CD1c-positive myeloid dendritic cell (primary cell): ENCODE measurements around the gene PIGR.

Experiments
- DNase-seq: peaks from one replicate; pipeline ENCODE4 v3.0.0-alpha.2; 2016; ENCODE audit errors: extremely low spot score

PIGR gene, protein sequence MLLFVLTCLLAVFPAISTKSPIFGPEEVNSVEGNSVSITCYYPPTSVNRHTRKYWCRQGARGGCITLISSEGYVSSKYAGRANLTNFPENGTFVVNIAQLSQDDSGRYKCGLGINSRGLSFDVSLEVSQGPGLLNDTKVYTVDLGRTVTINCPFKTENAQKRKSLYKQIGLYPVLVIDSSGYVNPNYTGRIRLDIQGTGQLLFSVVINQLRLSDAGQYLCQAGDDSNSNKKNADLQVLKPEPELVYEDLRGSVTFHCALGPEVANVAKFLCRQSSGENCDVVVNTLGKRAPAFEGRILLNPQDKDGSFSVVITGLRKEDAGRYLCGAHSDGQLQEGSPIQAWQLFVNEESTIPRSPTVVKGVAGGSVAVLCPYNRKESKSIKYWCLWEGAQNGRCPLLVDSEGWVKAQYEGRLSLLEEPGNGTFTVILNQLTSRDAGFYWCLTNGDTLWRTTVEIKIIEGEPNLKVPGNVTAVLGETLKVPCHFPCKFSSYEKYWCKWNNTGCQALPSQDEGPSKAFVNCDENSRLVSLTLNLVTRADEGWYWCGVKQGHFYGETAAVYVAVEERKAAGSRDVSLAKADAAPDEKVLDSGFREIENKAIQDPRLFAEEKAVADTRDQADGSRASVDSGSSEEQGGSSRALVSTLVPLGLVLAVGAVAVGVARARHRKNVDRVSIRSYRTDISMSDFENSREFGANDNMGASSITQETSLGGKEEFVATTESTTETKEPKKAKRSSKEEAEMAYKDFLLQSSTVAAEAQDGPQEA

DNA sequence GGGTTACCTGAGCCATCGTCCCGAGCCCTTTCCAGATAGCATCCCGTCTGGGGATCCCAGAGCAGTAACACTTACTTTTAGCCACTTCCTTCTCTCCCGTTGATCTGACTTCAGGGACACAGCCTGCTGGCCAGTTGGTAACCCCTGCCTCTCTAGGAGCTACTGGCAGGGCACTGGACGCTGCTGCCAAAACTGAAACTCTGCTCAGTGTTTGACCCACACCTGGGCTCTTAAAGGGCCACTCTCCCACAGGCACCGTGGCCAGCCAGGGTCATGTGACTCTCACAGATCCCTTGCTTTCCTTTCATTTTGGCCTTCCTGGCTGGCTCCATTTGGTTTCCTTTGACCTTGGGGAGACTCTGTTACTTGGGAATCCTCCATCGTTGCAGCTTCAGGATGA, at the start of gene PIGR:
TSS of gene PIGR (minus strand) at position 206 of the 400 bp plus-strand sequence. CDS start 5,935 bp downstream, outside the sequence.
- no peak for DNase-seq

GRCh38 chr1:206992790-206993189, 46.5 kb upstream of the PIGR start:
- DNase-seq = no peak

- no peak for DNase-seq
These were observed 41.6 kb upstream of the PIGR start for GRCh38 chr1:206987873-206988272.

DNA sequence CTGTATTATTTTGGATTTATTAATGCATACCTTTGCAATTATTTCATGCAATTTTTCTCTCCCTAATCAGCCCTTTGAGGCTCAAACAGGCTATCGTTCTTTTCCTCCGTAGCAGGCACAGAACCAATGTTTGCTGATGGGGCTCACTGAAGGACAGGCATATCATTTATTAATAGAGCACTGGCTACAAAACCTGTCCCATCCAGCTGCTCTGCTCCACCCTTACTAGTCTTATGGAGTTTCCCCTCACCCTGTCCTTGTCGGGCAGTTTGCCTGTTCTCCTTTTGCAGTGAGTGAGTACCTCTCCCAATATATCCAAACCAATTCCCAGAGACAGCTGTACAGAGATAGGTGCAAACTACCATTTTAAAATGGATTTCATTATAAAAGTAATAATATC, 40.6 kb upstream of the PIGR start:
- DNase-seq = no peak

GRCh38 chr1:206986402-206986801, 40.1 kb upstream of the PIGR start:
- DNase-seq = no peak

- no peak for DNase-seq
These were observed 39.0 kb upstream of the PIGR start for GRCh38 chr1:206985162-206985749.

GRCh38 chr1:206982216-206982615, 36.0 kb upstream of the PIGR start:
- peak; percentile 78 for DNase-seq

- no peak for DNase-seq
These were observed 33.2 kb upstream of the PIGR start for GRCh38 chr1:206979379-206980043.

DNA sequence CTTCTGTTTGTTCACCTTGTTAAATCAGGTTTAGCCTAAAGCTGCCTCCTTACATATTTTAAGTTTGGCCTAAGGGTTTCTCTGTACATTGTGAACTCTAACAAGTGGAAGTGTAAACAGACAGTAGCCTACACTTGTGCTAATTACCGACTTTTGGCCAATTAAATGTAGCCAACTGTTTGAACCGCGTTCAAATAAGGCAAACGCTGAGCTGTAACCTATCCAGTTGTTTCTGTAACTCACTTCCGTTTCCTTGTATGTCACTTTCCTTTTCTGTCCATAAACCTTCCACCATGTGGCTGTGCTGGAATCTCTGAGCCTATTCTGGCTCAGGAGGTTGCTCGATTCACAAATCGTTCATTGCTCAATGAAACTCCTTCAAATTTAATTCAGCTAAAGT, 32.0 kb upstream of the PIGR start:
- DNase-seq = no peak

GRCh38 chr1:206975306-206975705, 29.0 kb upstream of the PIGR start:
- DNase-seq = no peak

DNA sequence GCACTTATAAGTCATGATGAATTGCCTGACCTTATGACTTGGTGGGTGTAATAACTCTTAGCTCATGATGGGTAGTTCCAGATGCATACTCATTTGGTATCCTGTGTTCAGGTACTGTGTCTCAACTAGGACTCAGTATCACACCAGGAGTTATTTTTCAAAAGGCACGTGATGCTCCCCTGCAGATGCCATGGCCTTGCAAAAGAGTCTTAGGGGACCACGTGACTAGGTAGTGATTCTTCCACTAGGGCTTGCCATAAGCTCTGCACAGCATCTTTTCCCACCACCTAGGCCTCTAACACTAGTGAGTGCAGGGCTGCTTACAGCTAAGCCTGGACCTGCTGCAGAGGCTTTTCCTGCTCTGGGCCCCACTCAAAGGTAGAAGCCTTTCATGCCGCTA, 27.9 kb upstream of the PIGR start:
- no peak for DNase-seq

DNA sequence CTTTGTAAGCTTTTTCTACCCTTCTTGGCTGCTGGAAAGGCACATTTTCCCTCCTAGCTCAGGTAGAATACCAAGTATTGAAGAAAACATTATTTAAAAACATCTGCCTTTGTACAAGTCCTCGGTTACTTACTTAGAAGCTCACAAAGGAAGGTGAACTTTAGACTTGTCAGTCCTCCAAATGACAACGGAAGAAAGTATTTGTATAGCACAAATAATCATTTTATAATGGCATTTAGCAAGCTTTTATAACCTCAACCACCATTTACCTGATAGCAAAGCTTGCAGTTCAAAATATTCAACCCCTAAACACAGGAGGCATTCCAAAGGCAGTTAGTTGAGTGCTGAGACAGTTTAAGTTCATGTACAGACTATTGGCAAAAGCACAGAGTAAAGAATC, 26.5 kb upstream of the PIGR start:
- DNase-seq = no peak

DNA sequence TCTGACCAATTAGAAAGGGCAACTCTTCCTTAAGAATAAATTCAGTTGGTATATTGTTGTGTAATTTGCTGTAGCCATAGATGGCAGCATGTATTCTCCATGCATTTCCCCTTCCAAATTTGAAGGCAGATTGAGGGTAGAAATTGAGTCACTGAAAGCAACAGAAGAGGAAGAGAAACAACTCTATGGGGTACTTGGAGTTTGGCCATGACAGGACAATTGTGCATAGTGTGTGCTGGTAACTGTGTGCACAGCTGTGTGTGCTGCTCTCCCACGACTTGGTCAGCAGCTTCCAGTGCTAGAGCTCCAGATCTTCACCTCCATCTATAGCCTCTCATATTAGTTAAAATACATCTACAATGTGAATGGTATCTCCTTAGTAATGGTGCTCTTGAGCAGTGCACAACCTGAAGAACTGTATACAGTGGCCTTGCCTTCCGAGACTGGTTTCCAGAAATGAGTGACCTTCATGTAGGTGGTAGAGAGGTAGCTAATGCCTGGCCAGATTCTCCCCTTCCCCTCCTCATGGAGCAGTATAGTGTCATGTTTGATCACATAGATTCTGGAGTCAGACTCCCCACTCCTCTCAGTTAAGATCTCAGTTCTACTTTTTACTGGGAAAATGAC, 24.9 kb upstream of the PIGR start:
- peak; percentile 69 for DNase-seq

DNA sequence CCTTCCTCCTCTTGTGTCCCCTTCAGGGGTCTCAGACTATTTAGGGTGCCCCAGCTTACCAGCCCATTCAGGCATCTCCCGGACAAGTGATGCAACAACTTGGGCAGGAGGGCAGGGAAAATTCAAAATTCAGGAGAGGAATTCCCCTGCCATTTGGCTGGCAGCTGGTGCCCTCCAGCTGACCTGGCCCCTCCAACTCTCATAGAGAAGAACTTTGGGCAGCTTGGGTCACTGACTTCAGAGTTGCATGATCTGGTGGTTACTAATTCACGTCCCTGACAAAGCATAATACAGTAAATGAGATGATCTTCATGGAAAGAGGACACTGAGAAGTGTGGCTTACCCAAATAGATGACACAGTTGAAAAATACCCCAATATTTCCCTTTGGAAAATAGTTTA, 24.2 kb upstream of the PIGR start, which contains the start of gene FCAMR:
TSS of gene FCAMR (minus strand) at position 15 of the 400 bp plus-strand sequence. CDS start 335 bp downstream, outside the sequence.
- peak; percentile 29 for DNase-seq

DNA sequence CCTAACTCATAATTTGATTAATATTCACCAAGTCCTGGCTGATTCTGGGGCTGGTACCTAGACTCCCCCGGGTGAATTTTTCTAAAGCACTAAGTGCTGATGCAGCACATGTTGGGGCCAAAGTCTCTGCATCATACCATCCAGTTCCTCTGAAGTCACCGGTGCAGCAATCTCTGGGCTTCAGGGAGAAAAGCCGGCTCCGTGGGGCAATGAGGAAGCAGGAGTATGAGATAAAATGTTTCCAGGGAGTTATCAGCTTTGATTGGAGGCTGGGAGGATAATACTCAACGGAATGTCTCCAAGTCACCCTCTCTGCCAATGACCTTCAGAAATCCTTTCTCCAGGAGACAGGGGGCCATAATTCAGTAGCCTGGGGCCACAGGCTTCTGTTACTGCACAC, 22.8 kb upstream of the PIGR start:
- DNase-seq = peak; percentile 70

DNA sequence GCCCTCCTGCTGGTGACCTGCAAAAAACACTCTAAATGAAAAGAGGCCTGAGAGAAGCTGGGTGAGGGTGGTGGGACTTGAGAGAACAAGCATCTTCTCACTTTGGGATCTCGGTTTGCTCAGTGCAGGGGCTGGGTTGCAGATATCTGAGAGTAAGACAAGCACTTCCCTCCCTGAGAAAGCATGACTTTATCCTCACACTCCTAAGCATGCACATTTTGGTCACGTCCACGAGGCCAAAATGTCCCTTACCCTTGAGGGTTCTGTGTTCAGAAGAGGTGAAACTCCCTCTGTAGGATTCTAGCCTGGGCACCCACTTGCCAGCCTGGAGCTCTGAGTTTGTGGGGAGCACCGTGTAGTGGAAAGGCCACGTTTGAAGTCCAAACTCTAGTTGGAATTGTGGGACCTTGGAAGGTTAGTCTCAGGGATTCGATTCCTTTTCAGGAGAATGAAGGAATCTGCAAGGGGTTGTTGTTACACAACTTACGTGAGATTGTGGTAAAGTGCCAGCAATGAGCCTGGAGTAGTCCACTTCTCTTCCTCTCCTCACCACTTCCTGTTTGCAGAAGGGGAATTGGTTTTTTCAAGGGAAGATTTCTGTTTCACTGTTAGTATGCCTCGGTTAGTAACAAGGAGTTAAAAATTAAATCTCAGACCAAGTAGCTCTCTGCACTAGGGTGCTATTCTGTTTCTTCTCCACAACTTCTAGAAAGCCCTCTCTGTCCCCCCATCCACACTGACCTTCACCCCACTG, 21.0 kb upstream of the PIGR start:
- peak; percentile 87 for DNase-seq

DNA sequence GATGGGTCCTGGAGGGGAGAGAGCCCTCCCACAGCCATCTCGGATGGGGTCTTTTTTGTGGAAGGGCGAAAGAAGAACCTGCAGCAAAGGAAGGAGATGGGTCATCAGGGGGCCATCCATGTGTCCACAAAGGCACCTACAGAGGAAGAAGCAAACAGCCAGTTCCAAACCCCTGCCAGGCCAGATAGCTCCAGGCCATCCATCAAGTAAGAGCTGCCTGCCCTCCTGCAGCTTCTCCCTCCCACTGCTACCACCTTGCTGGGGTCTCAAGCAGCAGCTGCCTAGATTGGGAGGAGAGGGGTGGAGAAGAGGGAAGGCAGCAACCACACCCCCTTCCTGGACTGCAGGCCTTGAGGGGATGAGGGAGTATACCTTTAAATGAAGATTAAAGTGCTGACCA, 19.5 kb upstream of the PIGR start:
- no peak for DNase-seq

- no peak for DNase-seq
These were observed 17.5 kb upstream of the PIGR start for GRCh38 chr1:206963740-206964139.

DNA sequence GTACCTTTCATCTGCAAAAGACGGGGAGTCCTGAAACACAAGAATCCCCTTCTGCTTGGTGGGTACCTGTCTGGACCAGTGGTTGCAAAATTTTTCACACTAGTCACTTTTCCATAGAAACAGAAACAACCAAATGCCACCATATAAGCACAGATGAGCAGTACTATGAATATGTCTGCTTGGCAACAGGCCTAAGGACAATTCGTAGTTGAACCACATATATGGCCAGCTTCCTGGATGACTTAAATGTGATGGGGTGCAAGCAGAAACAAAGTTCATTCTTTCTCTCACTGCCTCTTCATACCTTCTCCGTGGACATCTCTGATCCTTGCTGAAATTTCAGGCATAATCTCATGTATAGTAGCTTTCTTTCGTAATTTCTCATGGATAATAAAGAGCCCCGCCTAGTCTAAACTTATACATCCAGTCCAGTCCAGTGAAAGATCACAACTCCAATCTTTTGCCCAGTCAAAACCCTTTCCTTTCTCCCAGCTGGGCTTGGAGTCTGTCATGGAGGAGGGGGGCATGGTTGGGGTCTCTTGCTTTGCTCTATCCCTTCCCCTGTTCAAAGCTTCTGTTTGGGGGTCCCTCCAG, 16.9 kb upstream of the PIGR start:
- DNase-seq = no peak

- DNase-seq = peak; percentile 63
These were observed 16.0 kb upstream of the PIGR start for GRCh38 chr1:206962272-206962671.
